Dermis blood vessel endothelial cell (primary cell): ENCODE results near the gene ABLIM2. TPM values are rescaled to one million over a fixed set of nuclear protein-coding genes. Genes with fewer than 3 reads are reported as not detected.
"Not testable (repeated sequence)": the region's sequence is repeated elsewhere in the genome, so short reads cannot be mapped to it uniquely, and the experiment has no call there.

Source experiments
- DNase-seq: peaks from one replicate; pipeline ENCODE4 v3.0.0; 2010
- total RNA-seq: library from RNA; depleted of rRNA; stranded (reverse); fragments of >200 nt; gene quantifications from 2 replicates; pipeline ENCODE4 v1.2.3, GENCODE V29; 2014

The ABLIM2 gene
- total RNA-seq, 1 donor from 2014 or later: 8.8 TPM

DNA sequence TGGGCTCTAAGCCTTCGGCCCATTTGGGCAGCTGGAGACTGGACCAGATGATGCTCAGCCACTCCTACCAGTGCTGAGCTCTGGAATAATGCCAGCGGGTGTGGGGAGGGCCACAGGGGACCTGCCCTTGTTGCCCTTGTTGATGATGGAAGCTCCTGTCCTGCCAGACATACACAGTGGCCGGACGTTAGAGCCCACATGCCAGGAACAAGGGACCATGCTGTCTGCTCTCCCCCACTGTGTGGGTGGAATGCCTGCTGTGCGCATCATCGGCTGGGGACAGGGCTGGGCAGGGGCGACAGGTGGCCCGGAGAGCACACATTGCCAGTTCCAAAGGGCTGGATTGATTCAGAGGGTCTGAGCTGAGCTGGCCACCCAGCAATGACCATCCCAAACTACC lies 2.0 kb downstream of the ABLIM2 start:
- DNase-seq: no peak

DNA sequence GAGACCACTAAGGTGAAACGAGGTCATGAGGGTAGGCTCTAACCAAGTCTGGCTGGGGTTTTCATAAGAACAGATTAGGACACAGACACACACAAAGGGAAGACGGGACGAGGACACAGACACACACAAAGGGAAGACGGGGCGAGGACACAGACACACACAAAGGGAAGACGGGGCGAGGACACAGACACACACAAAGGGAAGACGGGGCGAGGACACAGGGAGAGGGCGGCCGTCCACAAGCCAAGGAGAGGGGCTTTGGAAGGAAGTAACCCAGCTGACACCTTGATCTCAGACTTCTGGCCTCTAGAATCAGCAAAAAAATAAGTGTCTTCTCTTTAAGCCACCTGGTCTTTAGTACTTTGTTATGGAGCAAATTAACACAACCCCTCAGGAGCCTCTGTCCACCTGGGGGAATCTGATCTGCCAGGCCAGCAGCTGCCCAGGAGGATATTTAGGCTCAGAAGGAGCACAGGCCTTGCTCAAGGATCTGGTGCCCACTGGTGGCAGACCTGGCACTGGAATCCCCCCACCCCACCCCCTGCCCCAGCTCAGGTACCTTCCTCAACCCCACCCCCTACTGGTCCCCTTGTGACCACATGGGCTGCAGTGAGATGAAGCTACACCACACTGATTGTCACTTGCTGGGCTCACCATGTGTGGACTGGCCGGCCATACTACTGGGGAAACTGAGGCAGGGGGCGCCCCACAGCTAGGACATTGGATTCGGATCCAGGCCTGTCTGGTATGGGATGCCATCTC lies 2.8 kb downstream of the ABLIM2 start:
- DNase-seq: no peak

DNA sequence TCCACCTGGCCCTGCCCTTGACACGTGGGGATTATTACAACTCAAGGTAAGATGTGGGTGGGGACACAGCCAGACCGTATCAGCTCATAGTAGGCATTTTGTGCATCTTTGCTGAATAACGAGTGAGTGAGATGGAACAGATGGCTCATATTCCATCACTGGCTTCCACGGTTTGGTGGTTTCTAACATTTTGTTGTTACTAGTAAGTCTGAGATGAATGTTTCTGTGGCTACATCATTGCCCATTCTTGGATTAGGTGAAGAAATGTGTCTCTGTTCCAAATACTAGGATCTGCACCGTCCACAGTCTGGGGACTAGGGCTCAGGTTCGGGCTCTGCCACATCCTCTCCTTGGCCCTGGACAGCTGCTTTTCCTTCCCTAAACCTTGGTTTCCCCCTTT lies 3.6 kb downstream of the ABLIM2 start:
- DNase-seq: no peak

DNA sequence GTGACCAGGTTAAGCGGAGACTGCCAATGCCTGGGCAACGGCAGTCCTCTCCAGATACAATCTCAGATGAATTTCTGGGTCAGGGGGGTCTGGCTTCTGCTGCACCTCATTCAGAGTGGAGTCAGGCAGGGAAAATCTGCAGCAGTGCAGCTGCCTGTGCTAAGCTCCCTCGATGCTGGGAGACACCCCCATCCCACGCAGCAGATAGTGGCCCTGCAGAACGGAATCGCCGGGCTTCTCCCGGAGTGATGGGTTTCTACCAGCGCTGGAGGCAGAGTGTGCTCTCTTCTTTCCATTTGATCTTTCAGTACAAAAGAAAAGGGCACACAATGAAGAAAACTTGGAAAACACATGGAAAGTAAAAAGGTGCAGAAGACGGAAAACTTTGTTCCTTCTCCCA lies 5.2 kb downstream of the ABLIM2 start:
- no peak for DNase-seq

DNA sequence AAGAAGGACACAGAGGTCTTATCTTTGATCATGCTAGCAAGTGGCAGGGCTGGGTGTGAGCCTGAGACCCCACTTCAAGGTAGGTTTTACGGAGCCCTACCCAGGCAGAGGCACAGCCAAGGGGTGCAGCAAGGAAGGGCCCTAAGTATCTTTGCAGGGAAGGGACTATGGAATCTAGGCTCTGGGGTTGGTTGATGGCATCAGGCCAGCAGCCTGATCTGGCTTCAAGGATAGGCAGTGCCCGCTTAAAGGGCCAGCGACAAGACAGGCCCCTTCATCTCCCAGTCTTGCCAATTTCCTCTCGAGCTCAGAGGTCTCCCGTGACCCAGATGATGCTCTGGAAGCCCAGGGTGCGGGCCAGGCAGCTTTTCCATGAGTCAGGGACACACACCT lies 5.8 kb downstream of the ABLIM2 start:
- no peak for DNase-seq

DNA sequence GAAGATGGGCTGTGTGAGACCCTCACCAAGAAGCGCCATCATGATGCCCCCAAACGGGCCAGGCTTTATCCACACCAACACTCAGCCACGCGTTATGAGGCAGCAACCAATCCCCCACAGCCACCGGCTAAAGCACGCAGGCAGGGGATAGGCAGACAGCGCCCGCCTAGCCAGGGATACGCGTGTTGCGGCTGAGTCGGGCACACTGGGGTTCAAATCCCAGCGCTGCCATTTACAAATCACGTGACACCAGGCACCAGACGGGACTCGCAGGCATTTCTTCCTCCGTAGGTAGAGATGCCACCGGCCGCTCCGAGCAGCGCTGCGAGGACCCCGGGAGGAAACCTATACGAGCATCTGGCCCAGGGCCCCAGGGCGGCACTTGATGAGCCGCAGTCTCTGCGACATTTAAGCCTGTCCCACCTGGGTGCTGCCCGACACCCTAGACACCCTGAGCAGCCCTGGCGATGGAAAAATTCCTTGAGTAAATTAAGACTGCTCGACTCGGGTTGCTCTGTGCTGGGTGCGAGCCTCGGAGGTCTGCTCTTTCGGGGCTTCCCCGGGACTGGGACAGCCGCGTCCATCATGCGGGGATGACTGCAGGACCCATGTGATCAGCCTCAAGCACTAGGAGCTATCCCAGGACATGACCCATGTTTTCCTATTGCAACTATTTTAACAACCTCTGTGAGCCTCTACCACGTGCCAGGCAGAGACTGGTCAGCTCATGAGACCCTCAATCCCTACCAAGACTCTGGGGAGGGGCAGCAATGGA lies 6.3 kb downstream of the ABLIM2 start:
- DNase-seq: no peak

DNA sequence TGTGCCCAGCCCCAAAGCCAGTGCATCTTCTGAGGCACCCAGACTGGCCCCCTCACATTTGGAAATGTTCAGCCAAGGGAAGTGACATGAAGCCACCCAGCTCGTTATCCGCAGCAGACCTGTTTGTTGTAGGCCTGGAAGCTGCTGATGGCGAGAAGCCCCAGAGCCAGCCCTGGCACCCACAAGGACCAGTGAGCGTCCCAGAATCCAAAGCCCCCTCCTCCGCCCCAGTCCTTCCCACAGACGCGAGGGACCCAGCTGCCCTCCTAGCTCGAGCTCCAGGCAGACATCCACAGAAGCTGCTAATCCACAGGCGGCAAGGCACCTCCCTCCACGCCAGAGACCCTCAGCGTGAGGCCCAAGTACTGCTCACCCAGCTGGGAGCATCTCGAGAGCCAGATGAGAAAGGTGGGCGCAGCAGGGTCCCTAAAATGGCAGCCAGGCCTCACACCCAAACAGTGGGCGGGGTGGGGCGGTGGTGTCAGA lies 7.4 kb downstream of the ABLIM2 start:
- no peak for DNase-seq

DNA sequence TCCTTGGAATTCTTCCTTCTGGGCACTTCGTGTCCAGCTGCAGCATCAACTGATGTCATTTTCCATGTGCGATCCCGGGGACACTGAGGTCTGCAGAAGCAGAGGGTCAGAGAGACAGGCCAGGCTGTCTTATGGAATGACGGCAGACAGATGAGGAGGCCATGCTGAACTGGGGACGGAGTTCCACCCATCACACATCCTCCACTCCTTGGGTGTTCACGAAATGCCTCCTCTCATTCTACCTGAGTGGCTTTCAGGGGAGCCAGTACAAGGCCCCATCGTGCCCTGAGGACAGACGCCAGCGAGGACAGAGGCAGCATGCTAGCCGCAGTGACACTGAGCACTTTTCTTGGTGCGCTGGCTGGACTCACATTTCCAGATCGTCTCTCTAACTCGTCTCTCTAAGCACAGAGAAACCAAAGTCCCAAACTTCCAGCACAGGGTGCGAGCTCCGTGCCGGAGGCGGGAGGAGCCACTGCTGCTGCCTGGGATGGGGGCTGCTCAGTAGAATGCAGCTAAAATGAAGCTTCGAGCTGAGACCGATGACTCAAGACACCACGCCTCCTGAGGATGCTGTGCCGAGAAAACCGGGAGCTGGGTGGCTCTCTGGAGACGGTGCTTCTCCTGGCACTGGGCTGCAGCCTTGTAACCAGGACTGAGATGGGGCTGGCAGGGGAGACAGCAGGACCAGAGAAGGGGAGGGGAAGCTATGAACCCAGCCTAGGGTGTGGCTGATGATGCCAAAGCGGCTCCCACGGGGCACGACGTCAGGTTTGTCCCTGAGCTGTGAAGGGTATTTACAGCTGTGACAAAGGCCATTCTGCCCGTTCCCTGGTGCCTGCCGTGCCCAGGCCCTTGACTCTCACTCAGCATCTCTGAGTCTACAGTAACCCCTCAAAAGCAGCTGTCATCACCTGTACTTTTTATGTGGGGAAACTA lies 8.2 kb downstream of the ABLIM2 start:
- no peak for DNase-seq

DNA sequence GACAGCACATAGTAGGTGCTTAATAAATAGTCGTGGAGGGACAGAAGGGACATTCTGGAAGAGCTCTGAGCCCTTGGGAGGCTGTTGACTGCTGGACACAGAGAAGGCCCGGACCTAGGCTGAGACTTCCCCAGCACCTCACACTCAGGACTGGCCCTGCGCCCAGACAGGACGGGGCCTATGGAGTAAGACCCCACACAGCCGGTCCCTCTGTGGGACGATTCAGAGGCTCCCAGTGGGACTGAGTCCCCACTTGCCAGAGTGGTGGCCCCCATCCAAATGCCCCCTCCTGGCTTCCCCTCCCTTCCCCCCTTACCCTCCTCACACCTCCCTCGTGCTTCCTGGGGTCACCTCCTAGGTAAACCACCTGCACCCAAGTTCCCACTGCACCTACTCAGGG lies 8.9 kb downstream of the ABLIM2 start:
- no peak for DNase-seq

DNA sequence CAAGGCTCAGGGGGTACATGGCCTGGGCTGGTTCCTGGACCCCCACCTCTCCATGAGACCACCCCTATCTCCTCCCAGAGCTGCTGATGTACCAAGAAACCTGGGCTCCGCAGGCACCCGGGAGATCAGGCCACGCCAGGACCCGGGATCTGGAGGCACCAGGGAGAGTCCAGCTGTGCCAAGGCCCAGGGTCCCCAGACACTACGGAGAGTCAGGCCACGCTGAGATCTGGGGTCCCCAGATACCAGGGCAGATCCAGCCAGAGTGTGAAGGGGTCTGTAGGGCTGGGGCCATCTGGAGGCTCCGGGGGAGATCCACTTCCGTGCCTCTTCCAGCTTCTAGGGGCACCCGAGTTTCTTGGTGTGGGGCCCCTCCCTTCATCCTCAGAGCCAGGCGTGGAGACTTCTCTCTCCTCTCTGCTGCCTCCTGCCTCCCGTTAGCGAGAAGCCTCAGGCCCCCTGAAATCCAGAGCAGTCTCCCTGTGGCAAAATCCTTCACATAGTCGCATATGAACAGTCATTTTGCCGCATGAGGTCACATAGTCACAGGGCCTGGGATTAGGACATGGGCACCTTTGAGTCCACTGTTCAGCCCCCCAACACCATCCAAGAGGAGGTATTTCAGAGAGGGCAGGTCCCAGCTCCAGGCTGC lies 9.7 kb downstream of the ABLIM2 start:
- DNase-seq: no peak

DNA sequence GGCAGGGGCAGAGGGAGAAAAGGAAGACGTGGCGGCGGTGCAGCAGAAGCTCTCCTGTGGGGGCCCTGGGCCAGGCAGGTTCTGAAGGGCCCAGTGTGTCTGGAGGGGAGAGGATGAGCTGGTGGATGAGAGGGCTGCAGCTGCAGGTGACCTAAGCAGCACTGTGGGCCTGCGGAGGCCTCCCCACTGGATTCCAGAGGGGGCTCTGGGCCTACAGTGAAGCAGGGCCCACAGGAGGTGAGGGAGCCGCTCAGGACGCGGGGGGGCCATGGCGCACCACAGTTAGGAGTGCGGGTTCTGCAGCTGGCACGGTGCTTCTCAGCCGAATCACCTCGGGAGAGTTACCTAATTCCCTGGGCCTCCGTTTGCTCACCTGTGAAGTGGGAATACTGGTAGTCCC lies 10.5 kb downstream of the ABLIM2 start:
- no peak for DNase-seq

DNA sequence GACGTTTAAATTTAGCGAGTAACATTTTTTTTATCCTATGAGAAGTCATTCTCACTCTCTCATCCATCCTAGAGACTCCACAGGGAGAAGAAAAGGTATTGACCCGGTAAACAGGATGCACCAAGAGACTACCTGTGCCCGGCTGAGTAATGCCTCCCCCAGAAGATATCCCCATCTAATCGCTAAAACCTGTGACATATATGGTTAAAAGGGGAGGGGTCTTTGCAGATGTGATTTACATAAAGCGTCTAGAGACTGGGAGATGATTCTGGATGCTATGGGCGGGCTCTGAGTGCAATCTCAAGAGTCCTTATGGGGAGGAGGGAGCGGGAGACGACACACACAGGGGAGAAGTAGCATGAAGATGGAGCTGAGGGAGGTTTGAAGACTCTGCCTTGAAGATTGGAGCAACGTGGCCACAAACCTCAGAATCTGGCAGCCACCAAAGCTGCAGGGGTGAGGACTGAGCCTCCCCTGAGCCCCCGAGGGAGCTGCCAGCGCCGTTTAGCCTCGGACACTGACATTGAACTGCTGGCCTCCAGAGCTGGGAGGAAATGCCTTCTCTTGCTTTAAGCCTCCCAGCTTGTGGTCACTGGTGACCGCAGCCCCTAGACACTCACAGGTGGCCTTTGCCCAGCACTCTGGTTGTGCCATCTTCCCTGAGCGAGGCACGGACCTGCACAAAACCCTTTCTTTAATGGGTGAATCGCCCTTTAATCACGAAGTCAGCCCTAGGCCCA lies 11.2 kb downstream of the ABLIM2 start:
- no peak for DNase-seq

DNA sequence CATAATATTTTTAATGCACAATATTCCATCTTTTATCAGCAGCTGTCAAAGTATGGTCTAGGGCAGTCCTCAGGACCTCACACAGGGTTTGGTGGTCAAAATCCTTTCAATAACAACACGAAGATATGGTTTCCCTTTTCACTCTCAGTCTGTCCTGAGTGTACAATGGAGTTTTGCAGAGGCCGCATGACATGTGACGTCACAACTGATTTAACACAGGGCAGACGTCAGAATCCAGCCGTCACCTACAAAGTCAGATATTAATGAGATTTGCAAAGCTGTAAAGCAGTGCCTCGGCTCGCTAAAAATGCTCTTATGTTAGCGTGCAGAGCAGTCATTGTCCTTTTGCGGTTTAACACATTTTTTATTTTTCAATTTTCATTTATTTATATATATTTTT lies 12.5 kb downstream of the ABLIM2 start:
- no peak for DNase-seq

DNA sequence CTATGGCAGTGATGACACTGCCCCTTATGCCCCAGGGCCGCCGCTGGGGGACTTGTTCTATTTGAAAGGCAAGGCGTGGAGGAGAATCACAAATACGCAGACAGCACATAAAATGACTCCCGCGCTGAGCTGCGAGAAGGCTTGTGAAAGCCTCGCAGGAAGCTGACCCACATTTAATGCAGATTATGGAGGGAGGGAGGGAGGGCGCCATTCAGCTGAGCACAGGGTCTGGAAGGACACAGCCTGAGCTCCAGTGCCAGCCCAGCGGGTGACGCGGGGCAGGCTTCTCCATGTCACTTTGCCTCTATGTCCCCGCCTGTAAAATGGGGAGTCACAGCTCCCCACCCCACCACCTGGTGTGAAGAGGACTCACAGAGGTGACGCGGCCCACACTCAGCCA lies 14.3 kb downstream of the ABLIM2 start:
- DNase-seq: no peak

DNA sequence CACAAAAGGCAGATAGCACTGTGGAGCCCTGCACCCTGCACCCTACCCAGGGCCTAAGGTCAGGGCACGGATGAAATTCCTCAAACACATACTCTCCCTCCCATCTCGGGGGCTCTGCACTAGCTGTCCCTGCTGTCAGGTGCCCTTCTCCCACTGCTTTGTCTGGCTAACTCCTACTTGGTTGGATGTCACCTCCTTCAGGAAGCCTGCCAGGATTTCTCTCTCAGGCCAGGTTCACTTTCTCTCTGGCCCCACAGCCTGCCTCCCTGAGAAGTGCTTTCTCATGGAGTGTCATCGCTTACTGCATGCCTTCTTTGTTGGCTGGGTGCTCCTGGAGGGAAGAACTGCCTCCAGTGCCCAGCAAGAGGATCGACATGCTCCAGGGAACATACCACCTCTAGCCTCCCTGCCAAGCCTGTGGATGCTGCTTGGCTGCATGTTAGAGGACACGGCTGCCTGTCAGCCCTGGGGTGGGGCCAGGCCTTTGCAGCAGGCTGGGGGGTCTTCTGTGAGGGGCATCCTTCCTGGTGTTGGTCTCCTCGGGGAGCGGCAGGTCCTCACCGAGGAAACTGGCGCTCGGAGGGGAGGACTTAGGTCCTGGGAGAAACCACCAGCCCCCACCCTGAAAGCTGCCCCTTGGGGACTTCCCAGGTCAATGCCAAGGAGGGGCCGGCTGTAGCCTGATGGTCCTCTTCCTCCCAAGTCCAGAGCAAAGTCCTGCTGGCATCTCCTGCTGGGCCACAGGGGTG lies 15.0 kb downstream of the ABLIM2 start:
- DNase-seq: no peak

DNA sequence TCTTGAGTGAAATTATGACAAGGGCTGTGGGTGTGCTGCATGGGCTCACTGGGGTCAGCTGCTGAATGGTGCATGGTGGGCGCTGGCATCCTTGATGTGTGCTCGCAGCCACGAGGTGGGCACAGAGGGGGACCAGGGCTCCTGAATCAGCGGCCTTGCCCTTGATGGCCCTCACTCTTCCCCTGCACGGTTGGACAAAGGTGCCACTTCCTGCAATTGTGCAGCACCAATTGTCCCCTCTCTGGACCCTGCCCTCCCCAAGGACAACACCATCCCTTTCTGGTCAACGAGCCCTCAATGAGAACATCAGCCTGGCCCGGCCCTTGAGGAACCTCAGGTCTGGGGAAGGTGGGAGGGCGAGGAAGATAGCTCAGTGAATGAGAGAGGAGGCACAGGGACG lies 16.1 kb downstream of the ABLIM2 start:
- DNase-seq: no peak

DNA sequence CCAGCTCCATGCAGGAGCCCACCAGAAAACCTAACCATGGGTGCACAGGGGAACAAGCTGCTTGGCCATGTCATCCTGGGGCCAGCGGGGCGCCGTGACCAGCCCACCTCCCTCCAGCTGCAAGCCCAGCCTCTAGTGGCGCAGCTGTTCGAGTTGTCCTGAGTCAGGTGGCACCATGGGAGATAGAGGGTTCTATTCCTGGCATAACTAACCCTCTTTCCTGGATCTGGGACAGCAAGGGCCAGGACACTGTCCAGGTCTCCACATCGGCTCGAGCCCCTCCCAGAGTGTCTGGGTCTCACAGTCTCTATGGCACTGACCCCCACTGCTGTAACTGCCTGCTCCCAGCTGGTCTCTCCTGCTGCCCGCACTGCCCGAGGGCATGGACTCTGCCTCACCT lies 16.7 kb downstream of the ABLIM2 start:
- DNase-seq: no peak

DNA sequence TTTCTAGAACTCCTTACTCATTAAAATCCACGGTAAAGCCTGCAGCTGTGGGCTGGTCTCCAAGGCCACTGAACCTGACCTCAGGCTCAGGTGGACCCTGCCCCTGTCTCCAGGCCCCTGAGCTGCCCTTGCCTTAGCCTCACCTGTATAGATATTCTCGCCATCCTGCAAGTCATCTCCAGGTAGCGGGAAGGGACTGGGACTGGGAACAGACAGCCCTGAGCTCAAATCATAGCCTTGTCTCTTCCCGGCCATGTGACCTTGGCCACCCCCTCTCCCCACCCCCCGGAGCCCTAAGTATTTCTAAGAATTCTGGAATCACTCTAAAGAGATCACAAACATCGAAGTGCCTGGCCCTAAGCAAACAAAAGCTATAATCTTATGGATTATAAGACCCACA lies 17.7 kb downstream of the ABLIM2 start:
- DNase-seq: no peak

DNA sequence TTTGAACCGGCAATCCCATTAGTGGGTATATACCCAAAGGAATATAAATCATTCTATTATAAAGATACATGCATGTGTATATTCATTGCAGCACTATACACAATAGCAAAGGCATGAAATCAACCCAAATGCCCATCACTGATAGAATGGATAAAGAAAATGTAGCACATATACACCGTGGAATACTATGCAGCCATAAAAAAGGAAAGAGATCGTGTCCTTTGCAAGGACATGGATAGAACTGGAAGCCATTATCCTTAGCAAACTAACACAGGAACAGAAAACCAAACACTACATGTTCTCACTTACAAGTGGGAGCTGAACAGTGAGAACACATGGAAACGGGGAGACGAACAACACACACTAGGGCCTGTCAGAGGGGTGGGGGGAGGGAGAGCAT lies 18.9 kb downstream of the ABLIM2 start:
- DNase-seq: not testable (repeated sequence)

DNA sequence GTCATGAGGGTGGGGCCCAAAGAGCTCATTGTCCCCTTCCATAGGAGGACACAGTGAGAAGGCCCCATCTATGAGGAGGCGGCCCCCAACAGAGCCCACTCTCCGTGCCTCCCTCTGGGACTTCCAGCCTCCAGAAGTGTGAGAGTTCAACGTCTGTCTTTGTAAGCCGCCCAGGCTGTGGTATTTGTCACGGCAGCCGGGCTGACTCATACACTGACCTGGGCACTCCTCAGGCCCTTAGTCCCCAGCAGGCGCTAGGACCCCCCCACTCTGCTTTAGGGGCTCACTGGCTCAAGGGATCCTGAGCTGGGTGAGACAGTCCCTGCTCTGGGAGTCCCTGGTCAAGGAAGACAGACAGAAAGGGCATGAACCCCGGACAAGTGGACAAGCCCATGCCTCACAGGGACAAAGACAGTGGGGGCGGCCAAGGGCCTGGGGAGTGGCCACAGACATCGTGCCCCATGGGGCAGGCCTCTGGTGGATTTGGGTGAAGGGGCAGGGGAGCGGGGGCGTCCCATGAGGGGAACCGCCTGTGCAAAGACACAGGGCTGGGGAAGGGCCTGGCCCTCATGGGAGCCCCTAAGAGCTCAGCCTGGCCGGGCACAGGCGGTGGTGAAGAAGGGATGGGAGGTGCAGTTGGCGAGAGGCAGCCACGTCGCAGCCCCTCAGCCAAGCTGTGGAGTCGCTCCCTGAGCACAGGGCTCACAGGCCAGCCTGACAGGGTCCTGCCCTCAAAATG lies 21.5 kb downstream of the ABLIM2 start:
- peak; percentile 22 for DNase-seq
